Mesothelial cell of epicardium (in vitro differentiated cells): ENCODE results near the gene FANCD2. TPM values are rescaled to one million over a fixed set of nuclear protein-coding genes. Genes with fewer than 3 reads are reported as not detected.

Source experiments
- DNase-seq, 2 experiments: peaks; one replicate each; pipeline ENCODE4 v3.0.0; 2021; ENCODE audit warnings: low spot score in 2 of 2; ENCODE audit not compliant: unreplicated experiment in 2 of 2
- H3K27ac Mint-ChIP-seq: 2 replicates; pipeline ENCODE4 v1.8.0; 2021; ENCODE audit warnings: mixed read lengths
- H3K27me3 Mint-ChIP-seq: 2 replicates; pipeline ENCODE4 v1.8.0; 2021; ENCODE audit warnings: low read depth, mixed read lengths
- H3K36me3 Mint-ChIP-seq: 2 replicates; pipeline ENCODE4 v1.8.0; 2021; ENCODE audit warnings: mixed read lengths
- H3K4me1 Mint-ChIP-seq: 2 replicates; pipeline ENCODE4 v1.8.0; 2021; ENCODE audit warnings: mixed read lengths
- H3K4me3 Mint-ChIP-seq: 2 replicates; pipeline ENCODE4 v1.8.0; 2021; ENCODE audit warnings: mild to moderate bottlenecking, moderate library complexity, mixed read lengths
- H3K9me3 Mint-ChIP-seq: 2 replicates; pipeline ENCODE4 v1.8.0; 2021; ENCODE audit warnings: mixed read lengths
- total RNA-seq: library from RNA; stranded (reverse); gene quantifications from 3 replicates; pipeline ENCODE4 v1.2.1, GENCODE V29; 2021
- TF ChIP-seq, protein P1 (sequence below): fragments of 200-600 bp; sonication (generic); IDR thresholded peaks from one replicate; pipeline ENCODE4 v1.5.0; 2021; ENCODE audit warnings: antibody characterized with exemption; ENCODE audit not compliant: unreplicated experiment

FANCD2 gene
- total RNA-seq, 1 donor from 2014 or later, result 17.9 TPM

DNA sequence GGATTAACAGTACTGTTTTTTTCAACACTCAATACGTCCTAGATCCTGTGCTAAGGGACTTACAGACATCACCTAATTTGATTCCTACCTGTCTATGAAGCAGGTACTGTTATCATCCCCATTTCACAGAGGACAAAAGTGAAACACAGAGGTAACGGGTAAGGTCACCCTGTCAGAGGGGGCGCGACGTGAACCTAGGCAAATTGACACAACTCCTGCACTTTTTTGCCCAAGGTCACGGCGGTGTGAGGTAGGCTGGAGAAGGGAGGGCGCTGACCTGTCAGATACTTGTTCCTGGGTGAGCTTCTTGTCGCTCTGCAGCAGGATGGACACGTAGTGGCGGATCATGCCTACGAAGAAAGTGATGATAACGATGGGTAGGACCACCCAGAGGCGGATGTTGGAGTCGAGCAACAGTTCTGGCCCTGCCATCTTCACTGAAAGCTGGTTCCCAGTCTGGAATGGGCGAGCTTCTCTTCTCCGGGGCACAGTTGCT is 40.0 kb upstream of the FANCD2 start:
- DNase-seq, result no peak
- H3K4me3 Mint-ChIP-seq, result peak overlapping the region; percentile 96
- no peaks in the 10 kb centered on the region for H3K36me3 Mint-ChIP-seq
- H3K4me1 Mint-ChIP-seq, result peaks cover 24% of the 10 kb centered on the region
- H3K27me3 Mint-ChIP-seq, result no peaks in the 10 kb centered on the region
- H3K9me3 Mint-ChIP-seq, result no peaks in the 10 kb centered on the region
- TF ChIP-seq, protein P1, sequence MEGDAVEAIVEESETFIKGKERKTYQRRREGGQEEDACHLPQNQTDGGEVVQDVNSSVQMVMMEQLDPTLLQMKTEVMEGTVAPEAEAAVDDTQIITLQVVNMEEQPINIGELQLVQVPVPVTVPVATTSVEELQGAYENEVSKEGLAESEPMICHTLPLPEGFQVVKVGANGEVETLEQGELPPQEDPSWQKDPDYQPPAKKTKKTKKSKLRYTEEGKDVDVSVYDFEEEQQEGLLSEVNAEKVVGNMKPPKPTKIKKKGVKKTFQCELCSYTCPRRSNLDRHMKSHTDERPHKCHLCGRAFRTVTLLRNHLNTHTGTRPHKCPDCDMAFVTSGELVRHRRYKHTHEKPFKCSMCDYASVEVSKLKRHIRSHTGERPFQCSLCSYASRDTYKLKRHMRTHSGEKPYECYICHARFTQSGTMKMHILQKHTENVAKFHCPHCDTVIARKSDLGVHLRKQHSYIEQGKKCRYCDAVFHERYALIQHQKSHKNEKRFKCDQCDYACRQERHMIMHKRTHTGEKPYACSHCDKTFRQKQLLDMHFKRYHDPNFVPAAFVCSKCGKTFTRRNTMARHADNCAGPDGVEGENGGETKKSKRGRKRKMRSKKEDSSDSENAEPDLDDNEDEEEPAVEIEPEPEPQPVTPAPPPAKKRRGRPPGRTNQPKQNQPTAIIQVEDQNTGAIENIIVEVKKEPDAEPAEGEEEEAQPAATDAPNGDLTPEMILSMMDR, result no peak
- H3K27ac Mint-ChIP-seq, result peak overlapping the region; percentile 96

DNA sequence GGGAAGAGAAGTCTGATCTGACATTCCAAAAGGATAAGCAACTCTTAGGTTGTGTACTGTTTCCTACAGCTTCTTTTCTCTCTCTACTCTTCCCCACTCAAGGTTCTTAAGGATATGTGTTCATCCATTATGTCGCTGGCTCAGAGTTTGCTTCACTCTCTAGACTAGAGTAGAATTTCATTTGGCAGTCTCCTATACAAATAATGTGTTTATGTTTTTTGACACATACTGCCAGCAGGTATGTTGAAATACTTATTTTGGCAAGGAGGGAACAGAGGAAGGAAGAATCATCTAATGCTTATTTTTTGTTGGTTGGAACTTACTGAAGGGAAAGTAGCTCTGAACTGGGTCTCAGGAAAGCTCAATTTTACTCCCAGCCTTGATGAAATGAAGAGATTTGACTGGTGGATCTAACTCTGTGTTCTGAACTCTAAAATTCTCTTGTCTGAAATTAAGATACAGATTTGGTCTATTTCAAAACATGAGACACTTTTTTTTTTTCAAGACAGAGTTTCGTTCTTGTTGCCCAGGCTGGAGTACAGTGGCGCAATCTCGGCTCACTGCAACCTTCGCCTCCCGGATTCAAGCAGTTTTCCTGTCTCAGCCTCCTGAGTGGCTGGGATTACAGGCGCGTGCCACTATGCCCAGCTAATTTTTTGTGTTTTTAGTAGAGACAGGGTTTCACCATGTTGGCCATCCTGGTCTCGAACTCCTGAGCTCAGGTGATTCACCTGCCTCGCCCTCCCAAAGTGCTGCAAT is 32.0 kb upstream of the FANCD2 start:
- Mint-ChIP-seq H3K36me3 (peaks cover 5% of the 10 kb centered on the region), H3K4me3 (no peak overlapping the region), H3K9me3 (no peaks in the 10 kb centered on the region), H3K27ac (no peak overlapping the region), H3K4me1 (no peaks in the 10 kb centered on the region), H3K27me3 (no peaks in the 10 kb centered on the region)
- no peak for DNase-seq
- TF ChIP-seq, protein P1, result no peak

DNA sequence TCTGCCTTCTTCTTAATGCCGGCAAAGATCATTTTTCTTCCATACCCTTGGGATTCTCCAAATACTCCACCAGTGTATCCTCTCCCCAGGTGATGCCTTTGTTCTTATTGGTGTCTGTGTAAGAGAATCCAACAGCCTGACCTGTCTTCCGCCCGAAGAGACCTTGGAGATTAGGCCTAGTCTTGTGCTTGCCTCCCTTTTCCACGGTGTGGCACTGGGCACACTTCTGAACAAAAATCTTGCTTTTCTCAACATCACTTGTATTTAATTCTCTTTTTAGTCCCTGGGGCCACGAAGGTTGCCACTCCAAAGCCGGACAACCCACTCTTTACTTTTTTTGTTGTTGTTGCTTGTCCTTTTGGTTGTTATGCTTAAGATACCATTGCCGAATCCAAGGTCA is 25.6 kb upstream of the FANCD2 start:
- Mint-ChIP-seq H3K4me1 (no peaks in the 10 kb centered on the region), H3K27me3 (no peaks in the 10 kb centered on the region), H3K36me3 (peaks cover 21% of the 10 kb centered on the region), H3K27ac (no peak overlapping the region), H3K9me3 (no peaks in the 10 kb centered on the region), H3K4me3 (no peak overlapping the region)
- TF ChIP-seq, protein P1, result no peak
- DNase-seq, result no peak

DNA sequence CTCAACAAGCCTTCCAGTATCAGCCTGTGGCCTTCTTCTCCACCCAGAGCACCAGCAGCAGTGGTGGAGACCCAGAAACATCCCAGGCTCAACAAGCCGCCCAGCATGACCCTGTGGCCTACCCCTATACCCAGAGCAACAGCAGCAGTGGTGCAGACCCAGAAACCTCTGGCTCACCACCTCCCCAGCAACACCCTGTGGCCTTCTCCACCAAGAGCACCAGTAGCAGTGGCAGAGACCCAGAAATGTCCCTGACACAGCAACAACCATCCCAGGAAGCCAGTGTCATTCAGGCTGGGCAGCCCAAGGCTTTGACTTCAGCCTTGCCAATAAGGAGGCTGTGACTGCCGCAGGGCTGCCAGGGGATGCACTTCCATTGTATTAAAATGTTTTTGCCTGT is 23.3 kb upstream of the FANCD2 start:
- peak in 1 of 2 experiments; percentile 24 for DNase-seq
- no peaks in the 10 kb centered on the region for H3K9me3 Mint-ChIP-seq
- H3K36me3 Mint-ChIP-seq, result peaks cover 21% of the 10 kb centered on the region
- TF ChIP-seq, protein P1, result no peak
- no peak overlapping the region for H3K27ac Mint-ChIP-seq
- H3K27me3 Mint-ChIP-seq, result no peaks in the 10 kb centered on the region
- no peak overlapping the region for H3K4me3 Mint-ChIP-seq
- H3K4me1 Mint-ChIP-seq, result no peaks in the 10 kb centered on the region

DNA sequence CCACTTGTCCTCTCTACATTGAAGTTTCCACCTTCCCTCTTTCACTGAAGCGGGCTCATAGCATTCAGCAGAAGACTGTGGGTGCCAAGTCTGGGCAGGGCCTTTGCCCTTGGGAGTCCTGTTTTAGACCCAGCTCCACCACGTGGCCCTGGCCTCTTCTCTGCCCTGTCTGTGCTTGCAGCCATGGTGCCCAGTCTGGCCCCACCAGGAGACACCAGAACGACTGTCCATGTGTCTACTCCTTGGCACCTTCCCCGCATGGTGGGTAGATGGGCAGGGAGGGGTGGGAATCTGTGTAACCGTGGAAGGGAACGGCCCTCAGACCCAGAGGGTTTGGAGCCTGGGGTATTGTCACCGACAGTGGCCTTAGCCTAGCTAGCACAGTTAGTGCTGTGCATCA is 21.7 kb upstream of the FANCD2 start:
- no peaks in the 10 kb centered on the region for H3K9me3 Mint-ChIP-seq
- H3K27me3 Mint-ChIP-seq, result no peaks in the 10 kb centered on the region
- H3K27ac Mint-ChIP-seq, result no peak overlapping the region
- H3K4me1 Mint-ChIP-seq, result peaks cover 7% of the 10 kb centered on the region
- H3K36me3 Mint-ChIP-seq, result peaks cover 15% of the 10 kb centered on the region
- no peak overlapping the region for H3K4me3 Mint-ChIP-seq
- DNase-seq, result peak in 1 of 2 experiments; percentile 10
- TF ChIP-seq, protein P1, result no peak
